Measurements from ENCODE around the gene OSBPL2.

Gene OSBPL2

DNA sequence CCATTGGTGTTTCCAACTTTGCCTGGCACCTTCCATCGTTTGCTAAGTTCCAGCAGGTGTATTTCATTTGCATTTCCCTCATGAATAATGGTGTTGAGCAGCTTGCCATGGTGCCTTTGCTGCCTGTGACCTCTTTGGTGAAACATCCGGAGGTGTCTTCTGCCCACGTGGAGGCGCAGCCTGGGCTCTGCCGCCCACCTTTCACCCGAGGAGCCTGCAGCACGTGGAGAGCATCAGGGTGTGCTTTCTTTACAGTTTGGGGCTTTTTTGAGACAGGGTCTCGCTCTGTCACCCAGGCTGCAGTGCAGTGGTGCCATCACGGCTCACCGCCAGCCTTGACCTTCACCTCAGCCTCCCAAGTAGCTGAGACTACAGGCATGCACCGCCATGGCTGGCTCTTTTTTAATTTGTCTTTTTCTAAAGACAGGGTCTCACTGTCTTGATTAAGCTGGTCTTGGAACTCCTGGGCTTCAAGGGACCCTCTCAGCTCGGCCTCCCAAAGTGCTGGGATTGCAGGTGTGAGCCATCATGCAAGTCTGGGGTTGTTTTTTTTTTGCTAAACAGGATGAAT lies 61.4 kb downstream of the OSBPL2 start:
- DNase-seq (ENCODE audit: low read depth, low spot score) = no peak
- H3K4me3 ChIP-seq (ENCODE audit: low read depth, low read length) = no peak overlapping the region
- in situ Hi-C loops (cut with HindIII; ENCODE audit: low sequenced_read_pairs) = no loop called here
- TF ChIP-seq, protein P1, sequence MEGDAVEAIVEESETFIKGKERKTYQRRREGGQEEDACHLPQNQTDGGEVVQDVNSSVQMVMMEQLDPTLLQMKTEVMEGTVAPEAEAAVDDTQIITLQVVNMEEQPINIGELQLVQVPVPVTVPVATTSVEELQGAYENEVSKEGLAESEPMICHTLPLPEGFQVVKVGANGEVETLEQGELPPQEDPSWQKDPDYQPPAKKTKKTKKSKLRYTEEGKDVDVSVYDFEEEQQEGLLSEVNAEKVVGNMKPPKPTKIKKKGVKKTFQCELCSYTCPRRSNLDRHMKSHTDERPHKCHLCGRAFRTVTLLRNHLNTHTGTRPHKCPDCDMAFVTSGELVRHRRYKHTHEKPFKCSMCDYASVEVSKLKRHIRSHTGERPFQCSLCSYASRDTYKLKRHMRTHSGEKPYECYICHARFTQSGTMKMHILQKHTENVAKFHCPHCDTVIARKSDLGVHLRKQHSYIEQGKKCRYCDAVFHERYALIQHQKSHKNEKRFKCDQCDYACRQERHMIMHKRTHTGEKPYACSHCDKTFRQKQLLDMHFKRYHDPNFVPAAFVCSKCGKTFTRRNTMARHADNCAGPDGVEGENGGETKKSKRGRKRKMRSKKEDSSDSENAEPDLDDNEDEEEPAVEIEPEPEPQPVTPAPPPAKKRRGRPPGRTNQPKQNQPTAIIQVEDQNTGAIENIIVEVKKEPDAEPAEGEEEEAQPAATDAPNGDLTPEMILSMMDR (IDR thresholded peaks at IDR 0.05; ENCODE audit: low read depth, low read length) = no peak

DNA sequence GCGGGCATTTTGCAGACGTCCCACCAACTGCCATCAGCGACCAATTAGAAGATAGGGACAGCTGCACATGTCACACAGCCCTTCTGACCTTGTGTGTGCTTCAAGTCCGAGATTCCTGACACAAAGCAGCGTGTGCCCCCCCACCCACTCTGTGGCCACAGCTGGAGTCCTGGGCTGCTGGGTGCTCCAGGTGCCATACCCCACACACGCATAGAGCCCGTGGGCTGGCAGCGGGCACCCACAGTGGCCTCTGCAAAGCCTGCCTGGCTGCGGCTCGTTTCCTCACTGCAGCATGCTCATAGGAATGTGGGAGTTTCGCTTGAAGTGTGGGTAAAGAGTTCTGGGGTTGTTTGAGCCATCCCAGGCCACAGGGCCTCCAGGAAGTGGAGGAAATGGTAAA lies 62.0 kb downstream of the OSBPL2 start:
- in situ Hi-C loops (cut with HindIII; ENCODE audit: low sequenced_read_pairs) = no loop called here
- no peak for DNase-seq (ENCODE audit: low read depth, low spot score)
- TF ChIP-seq, protein P1 (IDR thresholded peaks at IDR 0.05; ENCODE audit: low read depth, low read length) = no peak
- H3K4me3 ChIP-seq (ENCODE audit: low read depth, low read length) = no peak overlapping the region

GRCh38 chr20:62301111-62301668 lies 62.9 kb downstream of the OSBPL2 start:
- in situ Hi-C loops (cut with HindIII; ENCODE audit: low sequenced_read_pairs) = no loop called here
- TF ChIP-seq, protein P1 (IDR thresholded peaks at IDR 0.05; ENCODE audit: low read depth, low read length) = no peak
- H3K4me3 ChIP-seq (ENCODE audit: low read depth, low read length) = no peak overlapping the region
- no peak for DNase-seq (ENCODE audit: low read depth, low spot score)

GRCh38 chr20:62301773-62302340 lies 63.5 kb downstream of the OSBPL2 start:
- peak; percentile 92 for DNase-seq (ENCODE audit: low read depth, low spot score)
- peak overlapping the region; percentile 53 for H3K4me3 ChIP-seq (ENCODE audit: low read depth, low read length)
- in situ Hi-C loops (cut with HindIII; ENCODE audit: low sequenced_read_pairs) = no loop called here
- TF ChIP-seq, protein P1 (IDR thresholded peaks at IDR 0.05; ENCODE audit: low read depth, low read length) = peak; percentile 93

GRCh38 chr20:62302341-62303061 lies 64.2 kb downstream of the OSBPL2 start, which contains the start of gene ADRM1:
Gene ADRM1, plus strand, starts transcription at chr20:62302997. Its CDS starts 572 bp downstream, at chr20:62303569.
- peak; percentile 98 for DNase-seq (ENCODE audit: low read depth, low spot score)
- H3K4me3 ChIP-seq (ENCODE audit: low read depth, low read length) = peak within 1 kb of the TSS; percentile 81
- in situ Hi-C loops (cut with HindIII; ENCODE audit: low sequenced_read_pairs) = no loop called here
- TF ChIP-seq, protein P1 (IDR thresholded peaks at IDR 0.05; ENCODE audit: low read depth, low read length) = peak; percentile 84

GRCh38 chr20:62303062-62303339 lies 64.7 kb downstream of the OSBPL2 start:
- peak overlapping the region; percentile 81 for H3K4me3 ChIP-seq (ENCODE audit: low read depth, low read length)
- TF ChIP-seq, protein P1 (IDR thresholded peaks at IDR 0.05; ENCODE audit: low read depth, low read length) = no peak
- in situ Hi-C loops (cut with HindIII; ENCODE audit: low sequenced_read_pairs) = no loop called here
- DNase-seq (ENCODE audit: low read depth, low spot score) = no peak

All from astrocyte of the spinal cord (primary cell).